ENCODE data around the gene CGB3.

The CGB3 gene

DNA sequence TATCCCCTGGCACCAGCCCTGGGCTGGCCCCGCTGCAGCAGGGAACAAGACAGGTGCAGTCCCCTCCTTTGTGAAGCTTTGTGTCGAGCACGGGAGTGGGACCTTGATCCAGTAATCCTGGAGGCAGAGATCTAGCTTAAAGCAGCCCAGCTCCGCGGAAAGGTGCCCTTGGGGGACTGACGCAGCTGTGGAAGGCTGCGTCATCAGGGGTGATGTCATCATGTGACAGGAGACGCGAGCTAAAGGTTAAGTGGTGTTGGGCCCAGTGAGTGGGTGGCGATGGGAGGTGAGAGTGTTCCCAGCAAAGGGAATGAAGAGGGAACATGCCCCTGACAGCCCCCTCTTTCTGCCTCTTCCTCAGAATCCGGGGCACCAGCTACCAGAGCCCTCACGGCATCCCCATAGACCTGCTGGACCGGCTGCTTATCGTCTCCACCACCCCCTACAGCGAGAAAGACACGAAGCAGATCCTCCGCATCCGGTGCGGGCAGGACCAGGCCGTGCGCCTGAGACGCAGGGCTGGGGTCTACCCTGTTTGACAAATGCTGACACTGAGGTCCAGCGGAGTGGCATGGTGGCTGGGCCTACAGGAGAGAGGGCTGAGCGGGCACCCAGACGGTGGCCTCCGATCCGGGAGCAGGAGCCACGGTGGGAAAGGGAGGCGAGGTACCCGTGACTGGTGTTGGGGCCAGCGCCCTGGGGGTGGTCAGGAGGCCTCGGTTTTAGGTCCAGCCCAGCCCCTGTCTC lies 9.8 kb downstream of the CGB3 start:
- no peak for DNase-seq

DNA sequence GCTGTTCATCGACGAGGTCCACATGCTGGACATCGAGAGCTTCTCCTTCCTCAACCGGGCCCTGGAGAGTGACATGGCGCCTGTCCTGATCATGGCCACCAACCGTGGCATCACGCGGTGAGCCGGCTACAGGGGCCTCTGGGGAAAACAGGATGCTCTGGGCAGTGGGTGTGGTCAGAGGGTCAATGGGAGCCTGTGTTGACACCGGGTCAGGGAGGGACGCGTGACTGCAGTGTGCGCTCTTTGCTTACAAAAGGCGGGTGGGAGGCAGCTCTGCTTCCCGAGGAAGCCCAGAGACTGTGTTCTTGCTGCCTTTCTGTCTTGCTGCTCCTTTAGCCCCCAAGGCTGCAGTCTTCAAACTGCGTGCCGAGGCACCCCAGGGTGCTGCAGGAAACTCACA lies 12.9 kb downstream of the CGB3 start:
- no peak for DNase-seq

DNA sequence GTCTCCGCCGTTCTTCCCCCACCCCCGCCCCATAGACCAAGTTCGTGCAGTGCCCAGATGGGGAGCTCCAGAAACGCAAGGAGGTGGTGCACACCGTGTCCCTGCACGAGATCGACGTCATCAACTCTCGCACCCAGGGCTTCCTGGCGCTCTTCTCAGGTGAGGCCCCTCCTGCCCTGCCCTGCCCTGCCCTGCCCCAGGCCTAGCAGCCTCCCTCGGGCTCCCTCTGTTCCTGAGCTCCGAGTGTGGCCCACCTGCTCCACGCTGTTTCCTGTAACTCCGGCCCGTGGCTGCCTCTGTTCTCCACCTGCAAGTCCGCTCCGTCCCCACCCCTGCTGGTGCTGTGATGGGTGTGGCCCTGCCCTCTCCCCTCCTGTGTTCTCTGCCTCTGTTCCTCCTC lies 13.7 kb downstream of the CGB3 start:
- no peak for DNase-seq

DNA sequence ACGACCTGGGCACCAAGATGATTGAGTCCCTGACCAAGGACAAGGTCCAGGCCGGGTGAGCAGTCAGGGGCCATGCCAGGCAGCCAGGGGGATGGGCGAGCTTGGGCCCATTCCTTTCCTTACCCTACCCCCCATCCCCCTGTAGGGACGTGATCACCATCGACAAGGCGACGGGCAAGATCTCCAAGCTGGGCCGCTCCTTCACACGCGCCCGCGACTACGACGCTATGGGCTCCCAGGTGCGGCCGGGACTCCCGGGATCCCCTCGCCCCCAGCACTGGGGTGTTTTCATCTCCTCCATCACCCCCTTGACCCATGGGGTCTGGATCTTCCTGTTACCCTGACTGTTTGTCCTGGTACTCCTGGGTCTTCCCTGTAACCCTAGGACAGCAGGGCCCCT lies 14.3 kb downstream of the CGB3 start:
- DNase-seq: no peak

DNA sequence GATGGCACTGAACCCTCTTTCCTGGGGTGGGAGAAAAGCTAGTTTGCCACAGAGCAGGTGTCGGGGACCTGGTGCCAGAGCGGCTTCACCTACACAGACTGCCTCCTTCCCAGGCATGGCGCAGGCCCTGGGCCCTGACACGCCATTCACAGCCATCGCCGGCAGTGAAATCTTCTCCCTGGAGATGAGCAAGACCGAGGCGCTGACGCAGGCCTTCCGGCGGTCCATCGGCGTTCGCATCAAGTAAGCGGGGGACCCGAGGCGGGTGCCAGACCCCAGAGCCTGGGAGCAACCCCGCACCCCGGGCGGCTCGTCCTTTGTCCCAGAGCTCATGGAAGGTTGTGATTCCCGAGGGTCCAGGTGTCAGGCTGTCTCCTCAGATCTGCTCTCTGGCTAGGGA lies 17.2 kb downstream of the CGB3 start:
- DNase-seq: no peak

DNA sequence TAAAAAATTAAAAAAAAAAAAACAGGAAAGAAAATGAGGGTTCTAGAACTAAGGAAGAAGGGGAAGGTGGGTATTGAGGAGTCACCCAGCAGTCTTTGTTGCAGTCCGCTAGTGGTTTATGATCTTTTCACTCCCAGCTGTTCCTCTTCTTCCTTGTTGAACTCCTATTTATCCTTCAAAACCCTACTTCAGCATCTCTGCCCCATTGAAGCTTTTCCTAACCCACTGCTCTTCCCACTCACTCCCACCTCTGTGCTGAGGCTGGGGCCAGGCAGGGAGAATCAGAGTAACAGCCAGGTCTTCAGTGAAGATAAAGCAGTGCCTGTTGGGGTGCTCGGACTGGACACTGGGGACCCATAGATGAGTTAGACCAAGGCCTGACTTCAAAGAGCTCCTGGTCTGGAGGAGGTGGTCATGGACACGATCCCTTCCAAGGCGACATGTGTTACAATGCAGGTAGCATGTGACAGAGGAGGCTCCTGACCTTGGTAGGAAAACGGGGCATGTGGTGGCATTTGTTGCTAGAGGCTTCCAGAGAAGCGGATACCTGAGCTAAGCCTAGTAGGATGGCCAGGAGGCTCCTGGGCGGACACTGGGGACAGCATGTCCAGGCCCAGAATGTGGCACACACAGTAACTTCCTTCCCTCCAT lies 19.0 kb downstream of the CGB3 start:
- DNase-seq: no peak

DNA sequence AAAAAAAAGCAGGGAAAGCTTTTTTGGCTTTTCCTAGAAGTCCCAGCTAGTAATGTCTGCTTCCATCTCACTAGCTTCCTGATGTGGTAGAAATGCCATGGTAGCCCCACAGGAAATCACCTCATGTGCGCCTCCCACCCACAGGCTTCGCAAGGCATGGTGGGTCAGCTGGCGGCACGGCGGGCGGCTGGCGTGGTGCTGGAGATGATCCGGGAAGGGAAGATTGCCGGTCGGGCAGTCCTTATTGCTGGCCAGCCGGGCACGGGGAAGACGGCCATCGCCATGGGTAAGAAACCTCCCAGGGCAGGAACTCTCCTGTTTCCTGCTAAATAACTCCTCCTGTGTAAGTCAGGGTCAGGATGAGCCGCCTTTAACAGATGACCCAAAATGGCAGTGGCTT lies 20.0 kb downstream of the CGB3 start:
- no peak for DNase-seq

DNA sequence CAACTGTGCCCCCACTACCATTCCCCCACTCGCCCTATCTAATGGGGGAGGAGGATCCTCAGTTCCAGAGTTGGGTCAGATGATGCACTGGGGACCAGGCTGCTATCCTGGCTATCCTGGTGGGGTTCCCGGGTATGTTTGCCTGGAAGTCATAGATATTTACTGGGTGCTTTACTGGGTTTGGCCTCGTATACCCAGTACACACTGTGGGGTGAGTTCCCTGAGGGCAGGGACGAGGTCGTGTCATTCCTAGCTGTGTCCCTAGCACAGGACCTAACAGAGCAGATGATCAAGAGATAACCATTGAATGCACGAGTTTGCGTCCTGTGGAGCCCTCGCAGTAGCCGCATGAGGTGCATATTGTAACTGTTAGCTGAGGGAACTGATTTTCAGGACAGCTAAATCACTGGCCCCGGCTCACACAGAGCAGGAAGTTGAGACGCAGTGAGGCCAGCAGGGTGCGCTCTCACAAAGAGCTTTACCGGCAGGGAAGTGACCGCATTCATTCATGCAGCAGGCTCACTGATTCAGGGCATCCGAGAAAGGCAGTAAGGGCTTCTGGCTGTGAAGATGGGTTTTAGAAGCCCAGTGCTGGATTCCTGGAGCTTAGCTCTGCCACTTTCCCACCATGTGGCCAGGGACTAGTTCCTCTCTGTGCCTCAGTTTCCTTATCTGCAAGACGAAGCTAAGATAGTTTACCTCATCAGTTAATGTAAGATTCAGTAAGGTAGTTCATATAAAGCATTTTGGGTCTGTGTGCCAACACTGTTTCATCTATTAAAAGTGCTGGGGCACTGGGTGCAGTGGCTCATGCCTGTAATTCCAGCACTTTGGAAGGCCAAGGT lies 24.4 kb downstream of the CGB3 start:
- peak; percentile 53 for DNase-seq

DNA sequence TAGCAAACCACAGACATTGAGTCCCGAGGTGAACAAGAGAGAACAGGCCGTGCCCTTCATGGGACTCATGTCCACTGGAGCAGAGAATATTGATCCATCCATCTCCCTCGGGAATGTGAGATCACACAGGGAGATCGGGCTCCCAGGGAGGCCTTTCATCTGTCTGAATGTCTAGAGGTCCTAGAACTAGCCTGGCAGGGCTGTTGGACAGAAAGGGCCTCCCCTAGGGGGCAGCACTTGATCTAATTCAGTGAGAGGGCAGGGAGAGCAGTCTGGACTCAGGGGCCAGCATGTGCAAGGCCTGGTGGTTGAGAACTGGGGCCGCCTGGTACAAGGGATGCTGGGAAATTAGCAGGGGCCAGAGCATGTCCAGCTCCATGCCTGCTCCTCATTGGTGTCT lies 26.2 kb downstream of the CGB3 start:
- DNase-seq: peak; percentile 76

DNA sequence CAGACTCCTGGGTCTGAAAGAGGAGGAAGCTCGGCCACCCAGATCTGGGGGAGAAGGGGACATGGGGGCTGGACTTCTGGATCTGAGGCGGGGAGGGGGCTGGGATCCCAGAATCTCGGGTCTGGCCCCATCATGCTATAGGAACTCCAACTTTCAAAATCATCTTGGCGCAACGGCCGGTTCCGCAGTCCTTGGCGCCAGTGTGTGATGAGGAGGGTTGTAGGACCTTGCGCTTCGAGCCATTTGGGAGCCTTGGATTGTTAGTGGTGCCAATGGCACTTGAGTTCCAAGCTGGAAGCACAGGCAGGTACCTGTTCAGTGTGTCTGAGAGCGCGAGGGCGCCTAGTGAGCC lies 30.1 kb downstream of the CGB3 start:
- DNase-seq: peak; percentile 43

DNA sequence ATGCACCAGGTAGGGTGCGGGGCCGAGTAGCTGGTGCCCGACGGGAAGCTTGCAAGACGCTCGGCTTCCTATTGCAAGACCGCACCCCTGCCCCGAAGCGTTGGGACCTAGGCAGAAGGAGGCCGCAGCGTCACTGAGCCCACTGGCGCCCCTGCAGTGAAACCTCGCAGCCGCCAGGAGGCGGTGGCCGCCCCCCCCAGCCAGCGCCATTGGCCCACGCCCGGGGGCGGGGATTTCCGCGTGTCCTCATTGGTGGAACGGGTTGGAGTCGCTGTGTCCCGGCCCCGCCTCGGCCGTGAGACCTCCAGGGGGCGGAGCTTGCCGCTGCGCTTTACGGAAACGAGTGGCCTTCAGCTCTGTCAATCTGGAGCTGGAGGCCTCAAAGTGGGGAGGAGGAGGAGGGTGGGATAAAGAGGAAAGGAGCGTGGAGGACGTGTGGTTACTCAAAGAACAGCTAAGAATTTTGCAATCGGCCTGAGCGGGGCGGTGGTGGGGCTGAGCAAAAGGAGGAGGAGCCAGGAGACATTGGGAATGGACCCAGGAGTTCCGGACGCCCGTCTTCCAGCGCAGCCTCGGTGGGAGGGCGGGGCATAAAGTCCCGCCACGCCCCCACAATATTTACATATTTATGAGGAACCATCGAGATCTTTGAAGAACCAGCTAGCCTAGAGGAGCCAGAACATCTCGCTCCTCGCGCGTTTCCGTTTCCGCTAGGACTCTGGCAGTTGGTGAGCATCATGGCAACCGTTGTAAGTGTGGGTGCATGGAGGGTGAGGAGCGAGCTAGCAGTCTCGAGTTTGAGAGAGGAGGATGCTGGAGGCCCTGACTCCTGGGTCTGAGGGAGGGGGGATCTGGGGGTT lies 30.7 kb downstream of the CGB3 start, which contains the start of the genes GYS1 and RUVBL2:
GYS1 (minus strand) TSS at position 135 of the 860 bp plus-strand sequence. CDS start 197 bp downstream, outside the sequence.
RUVBL2 (plus strand) TSS at position 713 of the 860 bp plus-strand sequence; CDS start at position 738, 25 bp downstream.
- peak; percentile 100 for DNase-seq

DNA sequence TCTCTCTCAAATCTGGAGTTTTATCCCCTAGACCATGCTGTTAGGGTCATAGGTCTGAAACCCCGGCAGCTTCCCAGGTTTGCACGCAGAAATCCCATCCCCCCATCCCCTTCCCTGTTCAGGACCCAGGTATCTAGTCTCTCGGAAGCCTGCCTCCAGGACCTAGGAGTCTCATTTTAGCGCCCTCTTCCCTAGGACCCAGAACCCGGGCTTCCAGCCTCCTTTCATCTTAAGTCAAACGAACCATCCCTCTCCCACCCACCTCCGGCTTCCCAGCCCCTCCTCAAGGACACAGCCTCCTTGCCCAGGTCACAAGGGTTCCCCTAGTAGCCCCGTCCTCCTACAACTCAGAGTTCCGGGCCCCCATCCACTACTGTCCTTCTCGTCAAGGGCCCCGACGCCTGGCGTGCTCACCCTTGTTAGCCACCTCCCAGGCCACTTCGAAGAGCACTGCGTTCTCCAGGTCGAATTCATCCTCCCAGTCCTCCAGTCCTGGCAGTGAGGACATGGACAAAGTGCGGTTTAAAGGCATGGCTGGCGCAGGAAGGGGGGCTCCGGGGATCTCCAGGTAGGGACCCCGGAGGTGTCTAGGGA lies 31.5 kb downstream of the CGB3 start:
- peak; percentile 70 for DNase-seq

DNA sequence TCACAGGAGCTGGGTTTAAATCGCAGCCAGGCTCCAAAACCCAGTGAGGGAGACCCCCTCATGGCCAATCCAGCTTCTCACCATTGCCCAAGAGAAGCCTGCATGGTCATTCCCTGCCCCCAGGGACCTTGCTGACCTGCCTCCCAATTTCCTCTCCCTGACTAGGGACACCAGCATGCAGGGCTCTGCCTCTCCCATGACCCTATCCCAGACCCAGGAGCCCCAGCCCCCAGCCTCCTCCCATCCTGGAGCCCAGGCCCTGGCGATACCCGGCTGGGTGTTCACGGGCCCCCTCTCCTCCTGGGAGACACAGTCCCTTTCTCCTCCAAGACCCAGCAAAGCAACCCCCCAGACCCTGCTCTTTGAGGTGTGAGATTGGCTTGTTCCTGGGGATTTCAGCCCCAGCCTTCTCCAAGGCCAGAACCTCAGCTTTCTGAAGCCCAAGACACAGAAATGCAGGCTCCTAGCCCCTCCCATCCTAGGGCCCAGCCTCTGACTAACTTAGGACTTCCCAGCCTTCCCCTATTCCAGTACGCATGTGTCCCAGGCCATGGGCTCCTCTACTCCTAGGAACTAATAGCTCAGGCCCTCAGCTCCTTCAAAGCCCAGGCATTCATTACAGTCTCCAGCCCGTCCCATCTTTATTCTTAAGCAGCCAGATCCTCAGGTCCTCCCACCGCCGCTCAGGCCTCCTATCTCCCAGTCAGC lies 32.1 kb downstream of the CGB3 start:
- DNase-seq: no peak

DNA sequence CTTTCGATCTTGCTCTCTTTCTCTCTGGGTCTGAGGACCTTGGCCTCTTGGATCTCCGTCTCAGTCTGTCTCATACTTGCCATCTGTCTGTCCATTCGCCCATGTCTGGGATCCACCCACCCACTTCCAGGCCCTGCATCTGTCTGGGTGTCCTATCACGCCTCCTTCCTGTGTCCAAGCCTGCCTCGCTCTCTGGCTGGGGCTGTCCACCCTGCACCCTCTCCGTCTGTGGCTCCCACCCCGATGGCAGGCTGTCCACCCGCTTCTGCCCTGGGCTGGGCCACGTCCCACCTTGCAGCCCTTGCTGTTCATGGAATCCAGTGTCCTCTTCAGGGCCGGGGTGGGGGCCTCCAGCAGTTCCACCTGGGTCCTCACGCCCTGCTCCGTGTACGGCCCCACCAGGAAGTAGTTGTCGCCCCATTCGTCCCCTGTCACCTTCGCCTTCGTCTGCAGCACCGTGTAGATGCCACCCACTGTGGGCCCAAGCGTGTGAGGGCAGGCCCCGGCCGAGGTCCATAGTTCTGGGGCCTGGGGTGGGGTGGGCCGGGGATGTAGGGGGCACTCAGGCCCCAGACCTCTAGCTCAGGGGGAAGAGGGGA lies 33.0 kb downstream of the CGB3 start:
- no peak for DNase-seq

DNA sequence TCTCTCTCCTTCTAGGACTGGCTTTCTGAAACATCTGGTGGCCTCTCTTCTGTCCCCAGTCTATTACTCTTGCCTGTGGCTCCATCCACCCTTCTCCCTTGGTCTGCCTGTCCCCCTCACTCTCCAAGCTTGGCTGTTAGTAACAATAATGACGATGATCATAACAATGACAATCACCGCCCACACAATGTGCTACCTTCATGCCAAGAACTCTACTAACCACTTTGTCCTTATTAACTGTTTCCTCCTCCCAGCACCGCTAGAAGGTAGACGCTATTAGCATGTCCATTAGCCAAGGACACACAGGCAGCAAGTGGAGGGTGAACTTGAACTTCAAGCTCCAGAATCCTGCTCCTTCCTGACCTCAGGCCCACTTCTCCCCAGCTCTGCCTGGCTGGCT lies 33.7 kb downstream of the CGB3 start:
- no peak for DNase-seq

DNA sequence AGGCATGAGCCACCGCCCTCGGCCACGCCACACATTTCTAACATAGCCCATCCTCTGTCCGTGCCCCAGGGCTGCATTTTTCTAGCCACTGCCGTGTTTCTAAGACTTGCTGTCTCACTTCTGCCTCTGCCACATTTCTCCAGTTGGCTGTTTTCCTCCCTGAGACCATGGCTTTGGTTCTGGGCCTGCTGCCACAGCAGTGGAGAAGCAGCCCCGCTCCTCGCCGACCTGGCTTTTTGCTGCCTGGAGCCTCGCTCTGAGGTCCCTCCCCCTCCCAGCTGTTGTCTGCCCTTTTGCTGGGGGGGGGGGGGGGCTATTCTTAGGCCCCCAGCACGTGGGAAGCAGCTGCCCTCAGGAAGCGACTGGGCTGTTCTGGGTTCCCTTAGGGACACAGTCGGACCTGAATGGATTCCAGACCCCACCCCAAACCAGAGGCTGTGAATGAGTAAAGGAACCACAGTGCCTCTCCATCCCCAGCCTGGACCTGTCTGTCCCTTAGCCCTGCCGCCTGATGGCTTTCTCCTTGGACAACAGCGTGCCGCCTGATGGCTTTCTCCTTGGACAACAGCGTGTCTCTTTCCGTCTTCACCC lies 34.3 kb downstream of the CGB3 start:
- DNase-seq: no peak

DNA sequence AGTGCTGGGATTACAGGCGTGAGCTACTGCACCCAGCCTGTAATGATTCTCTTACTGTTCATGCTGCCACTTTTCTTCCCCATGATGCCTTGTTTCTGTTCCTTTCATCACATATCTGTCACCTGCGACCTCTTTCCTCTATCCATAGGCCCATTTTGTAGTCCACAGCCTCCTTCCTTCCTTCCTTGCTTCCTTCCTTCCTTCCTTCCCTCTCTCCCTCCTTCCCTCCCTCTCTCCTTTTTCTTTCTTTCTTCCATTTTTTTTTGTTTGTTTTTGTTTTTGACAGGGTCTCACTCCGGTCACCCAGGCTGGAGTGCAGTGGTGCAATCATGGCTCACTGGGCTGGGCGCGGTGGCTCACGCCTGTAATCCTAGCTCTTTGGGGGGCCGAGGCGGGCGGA lies 35.3 kb downstream of the CGB3 start:
- no peak for DNase-seq

DNA sequence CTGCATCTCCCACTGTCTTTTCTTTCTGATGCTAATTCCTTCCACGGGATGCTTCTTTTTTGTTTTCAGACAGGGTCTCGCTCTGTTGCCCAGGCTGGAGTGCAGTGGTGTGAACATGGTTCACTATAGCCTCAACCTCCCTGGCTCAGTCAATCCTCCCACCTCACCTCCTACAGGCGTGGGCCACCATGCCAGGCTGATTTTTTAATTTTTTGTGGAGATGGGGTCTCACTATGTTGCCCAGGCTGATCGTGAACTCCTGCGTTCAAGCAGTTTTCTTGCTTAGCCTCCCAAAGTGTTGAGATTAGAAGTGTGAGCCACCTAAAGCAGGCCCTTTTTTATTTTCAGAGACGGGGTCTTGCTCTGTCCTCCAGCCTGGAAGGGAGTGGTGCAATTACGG lies 35.8 kb downstream of the CGB3 start:
- no peak for DNase-seq

DNA sequence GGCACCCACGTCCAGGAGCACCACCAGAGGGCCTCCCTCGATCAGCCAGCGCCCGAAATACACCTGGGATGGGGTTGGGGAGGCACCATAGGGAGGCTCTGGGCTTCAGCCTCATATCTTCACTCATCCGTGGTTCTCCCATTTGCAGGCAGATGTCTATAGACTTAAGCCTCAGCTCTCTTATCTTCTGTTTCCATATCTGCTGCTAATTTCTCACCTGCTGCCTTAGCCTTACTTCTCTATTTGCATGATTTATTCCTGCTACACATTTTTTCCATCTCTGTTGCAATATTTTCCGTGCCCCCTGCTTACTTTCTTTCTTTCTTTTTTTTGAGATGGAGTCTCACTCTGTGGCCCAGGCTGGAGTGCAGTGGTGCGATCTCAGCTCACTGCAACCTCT lies 36.8 kb downstream of the CGB3 start:
- no peak for DNase-seq

DNA sequence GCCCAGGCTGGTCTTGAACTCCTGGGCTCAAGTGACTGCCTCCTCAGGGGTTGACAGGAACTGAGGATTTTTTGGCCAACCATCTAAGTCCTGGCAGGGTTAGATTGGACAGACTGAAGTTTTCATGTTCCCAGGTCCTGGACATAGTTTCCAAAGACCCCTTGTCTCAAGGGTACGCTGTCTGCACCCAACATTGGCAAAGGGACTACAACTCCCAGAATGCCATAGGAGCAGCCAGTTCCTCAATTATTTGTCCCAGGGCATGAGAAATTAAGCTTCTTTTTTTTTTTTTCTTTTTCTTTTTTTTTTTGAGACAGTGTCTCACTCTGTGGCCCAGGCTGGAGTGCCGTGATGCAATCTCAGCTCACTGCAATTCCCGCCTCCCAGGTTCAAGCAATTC lies 37.9 kb downstream of the CGB3 start:
- no peak for DNase-seq

DNA sequence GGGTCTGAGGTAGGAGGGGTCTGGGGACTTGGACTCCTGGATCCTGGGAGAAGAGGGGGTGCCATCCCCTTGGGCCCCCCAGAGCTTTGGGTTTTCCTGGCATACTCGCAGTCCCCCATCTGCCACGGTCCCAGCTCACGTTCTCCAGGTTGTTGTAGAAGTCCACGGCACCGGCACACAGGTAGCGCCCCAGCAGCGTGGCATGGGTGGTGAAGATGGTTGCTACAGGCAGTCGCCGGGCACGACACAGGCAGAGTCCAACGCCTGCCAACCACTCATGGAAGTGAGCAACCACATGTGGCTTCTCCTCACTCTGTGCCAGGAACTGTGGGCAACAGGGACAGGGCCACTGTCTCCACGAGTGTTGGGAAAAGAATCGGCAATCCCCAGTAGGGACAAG lies 38.4 kb downstream of the CGB3 start:
- no peak for DNase-seq

All from NCI-H69 (cell line).